Left renal cortex interstitium (tissue), 4 donors: Measurements from ENCODE around the gene WNT8A. TPM values are rescaled to one million over a fixed set of nuclear protein-coding genes. Genes with fewer than 3 reads are reported as not detected.

Experiments used
- DNase-seq, 4 donors: peaks; one replicate each; pipeline ENCODE4 v3.0.0-alpha.2; 2013; ENCODE audit warnings: low read depth in 4 of 4, low spot score in 2 of 4, missing footprints in 1 of 4
- polyA plus RNA-seq, 4 donors: library from polyadenylated mRNA; unstranded; fragments of 120-200 nt; gene quantifications; one replicate each; pipeline ENCODE4 v1.2.1, GENCODE V29; 2013; ENCODE audit not compliant: insufficient read length in 4 of 4

The WNT8A gene
- polyA plus RNA-seq, 4 donors: 0.10 to 0.32 (median 0.21) TPM

DNA sequence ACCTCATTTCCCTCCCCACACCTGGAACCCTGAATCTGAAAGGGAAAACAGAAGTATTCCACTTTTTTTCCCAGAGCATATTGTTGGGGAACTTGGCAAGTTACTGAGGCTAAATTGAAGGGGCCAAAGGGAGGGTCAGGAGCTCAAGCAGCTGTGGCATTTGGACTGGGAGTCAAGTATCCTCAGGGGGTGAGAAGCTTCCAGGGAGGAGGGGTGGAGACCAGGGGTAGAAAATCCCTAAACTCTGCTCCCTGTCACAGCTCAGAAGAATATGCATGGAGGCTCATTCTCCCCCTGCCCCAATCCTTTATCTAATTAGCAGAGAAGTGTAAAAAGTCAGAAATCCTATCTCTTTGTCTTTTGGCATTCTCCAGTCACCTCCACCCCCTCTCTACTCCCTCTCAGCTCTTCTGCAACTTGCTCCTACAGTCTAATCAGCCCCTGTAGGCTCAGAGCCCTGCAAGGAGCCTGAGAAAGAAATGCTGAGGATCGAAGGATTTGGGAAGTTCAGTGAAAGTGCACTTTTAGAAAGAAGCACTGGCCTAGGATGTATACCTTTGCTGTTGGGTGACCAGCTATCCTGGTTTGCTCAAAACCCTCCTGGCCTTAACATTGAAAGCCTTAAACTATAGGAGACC is 5.7 kb upstream of the WNT8A start:
- DNase-seq: no peak

- DNase-seq: no peak
These were observed 1.8 kb upstream of the WNT8A start for GRCh38 chr5:138082033-138082432.

- no peak for DNase-seq
These were observed 7.9 kb downstream of the WNT8A start for GRCh38 chr5:138091685-138092084.

DNA sequence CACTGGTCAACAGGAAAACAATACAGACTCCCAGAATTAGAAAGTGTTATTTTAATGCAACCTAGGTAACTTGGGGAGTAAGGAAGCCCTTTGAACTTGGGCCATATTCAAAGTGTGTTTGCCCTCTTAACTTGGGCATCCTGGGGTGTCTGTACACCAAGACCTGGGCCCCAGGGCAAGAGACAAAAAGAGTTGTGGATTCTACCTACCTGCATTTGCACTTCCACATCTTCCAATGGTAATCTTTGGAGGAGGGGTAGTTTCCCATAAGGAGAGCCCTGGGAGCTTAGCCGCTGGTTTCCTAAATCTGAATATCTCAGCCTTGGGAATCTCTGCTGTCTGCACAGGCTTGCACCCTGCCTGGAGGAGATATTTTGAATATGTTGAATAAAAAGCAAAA is 8.5 kb downstream of the WNT8A start:
- DNase-seq: no peak

GRCh38 chr5:138093036-138093435 is 9.2 kb downstream of the WNT8A start:
- DNase-seq: no peak

- DNase-seq: no peak
These were observed 11.5 kb downstream of the WNT8A start for GRCh38 chr5:138095100-138095907.

GRCh38 chr5:138096363-138096762 is 12.5 kb downstream of the WNT8A start:
- DNase-seq: no peak

DNA sequence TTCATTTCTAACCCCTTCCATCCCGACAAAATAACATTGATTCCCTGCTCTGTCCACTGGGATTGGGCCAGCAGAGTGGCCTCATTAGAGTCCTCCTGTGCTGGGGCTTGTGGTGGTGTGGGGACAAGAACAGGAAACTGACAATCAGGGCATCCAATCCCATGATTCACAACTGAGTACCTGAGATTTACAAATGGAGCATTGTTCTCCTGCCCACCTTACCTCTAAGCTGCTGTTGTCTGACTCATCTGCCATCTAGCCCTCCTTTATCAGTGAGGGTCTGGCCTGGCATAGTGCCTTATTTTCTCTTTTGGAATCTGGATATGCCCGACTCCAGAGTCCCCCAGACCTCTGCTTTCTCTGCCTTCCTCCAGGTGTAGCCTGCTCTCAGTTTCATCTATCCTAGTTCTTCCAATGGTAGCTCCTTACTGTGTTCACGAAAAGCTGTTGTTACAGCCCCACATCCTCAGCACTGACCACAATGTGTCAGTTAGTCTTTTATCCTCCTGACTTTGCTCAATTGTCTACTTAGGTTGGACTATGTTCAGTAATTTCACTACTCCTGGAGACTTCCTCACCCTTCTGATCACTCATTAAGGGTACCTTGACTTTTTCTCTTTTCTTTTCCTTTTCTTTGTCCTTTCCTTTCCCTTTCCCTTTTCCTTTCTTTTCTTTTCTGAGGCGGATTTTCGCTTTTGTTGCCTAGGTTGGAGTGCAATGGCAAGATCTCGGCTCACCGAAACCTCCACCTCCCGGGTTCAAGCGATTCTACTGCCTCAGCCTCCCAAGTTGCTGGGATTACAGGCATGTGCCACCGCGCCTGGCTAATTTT is 13.4 kb downstream of the WNT8A start:
- no peak for DNase-seq

DNA sequence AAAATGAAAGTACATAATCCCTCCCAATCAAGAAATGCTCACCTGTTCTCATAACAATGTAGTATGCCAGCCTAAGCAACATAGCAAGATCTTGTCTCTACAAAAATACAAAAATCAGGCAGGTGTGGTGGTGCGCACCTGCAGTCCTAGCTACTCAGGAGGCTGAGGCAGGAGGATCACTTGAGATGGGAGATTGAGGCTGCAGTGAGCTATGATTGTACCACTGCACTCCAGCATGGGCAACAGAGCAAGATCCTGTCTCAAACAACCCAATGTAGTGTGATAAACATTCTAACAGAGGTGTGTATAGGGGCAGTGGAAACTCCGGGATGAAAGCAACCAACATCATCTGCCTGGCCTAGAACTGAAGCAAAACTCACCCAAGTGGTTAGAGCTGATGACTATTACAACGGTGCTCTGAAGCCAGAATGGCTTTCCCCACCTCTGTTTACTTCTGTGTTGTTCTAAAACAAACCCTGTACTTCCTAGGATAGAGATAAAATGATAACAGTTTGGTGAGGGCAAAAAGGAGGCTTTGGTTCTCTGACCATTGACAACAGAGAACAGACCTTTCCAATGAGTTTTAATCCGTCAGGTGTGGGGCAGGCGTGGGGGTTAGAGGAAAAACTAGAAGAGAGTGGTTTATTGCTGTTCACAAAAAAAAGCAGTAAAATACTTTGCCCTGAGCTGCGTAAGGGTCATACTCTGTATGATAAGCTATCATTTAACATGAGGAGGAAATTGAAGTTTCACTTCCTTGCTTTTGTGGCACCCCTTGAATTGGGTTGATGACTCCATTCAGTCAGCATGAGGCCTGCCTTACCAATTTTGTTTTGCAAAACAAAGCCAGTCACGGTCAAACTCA is 18.9 kb downstream of the WNT8A start:
- DNase-seq: no peak

DNA sequence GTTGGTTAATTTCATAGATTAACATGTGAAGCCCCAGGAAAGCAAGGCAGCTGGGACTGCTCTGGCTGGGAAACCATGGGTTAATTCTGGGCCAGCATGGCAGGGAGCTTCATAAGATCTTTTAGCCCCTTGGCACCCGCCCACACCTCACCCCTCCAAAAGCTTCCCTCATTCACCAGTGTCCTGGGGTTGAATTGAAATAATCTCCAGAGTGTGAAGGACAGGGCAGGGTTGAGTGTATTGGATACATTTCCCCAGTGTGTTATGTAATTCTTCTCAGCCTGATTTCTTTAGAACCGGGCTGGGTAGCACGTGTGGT is 19.4 kb downstream of the WNT8A start:
- no peak for DNase-seq

DNA sequence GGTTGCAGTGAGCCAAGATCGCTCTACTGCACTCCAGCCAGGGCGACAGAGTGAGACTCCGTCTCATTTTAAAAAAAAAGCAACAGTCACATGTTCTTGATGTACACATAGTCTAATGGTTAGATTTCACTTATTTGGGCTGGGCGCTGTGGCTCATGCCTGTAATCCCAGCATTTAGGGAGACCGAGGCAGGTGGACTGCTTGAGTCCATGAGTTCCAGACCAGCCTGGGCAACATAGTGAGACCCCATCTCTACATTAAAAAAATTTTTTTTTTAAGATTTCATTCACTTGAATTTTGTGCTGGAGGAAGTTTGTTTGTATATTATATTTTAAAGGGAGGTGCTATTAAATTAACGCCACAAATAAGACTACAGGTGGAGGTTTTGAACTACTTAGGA is 21.9 kb downstream of the WNT8A start:
- no peak for DNase-seq

GRCh38 chr5:138107213-138107612 is 23.4 kb downstream of the WNT8A start:
- DNase-seq: no peak

- no peak for DNase-seq
These were observed 25.8 kb downstream of the WNT8A start for GRCh38 chr5:138109463-138110265.

DNA sequence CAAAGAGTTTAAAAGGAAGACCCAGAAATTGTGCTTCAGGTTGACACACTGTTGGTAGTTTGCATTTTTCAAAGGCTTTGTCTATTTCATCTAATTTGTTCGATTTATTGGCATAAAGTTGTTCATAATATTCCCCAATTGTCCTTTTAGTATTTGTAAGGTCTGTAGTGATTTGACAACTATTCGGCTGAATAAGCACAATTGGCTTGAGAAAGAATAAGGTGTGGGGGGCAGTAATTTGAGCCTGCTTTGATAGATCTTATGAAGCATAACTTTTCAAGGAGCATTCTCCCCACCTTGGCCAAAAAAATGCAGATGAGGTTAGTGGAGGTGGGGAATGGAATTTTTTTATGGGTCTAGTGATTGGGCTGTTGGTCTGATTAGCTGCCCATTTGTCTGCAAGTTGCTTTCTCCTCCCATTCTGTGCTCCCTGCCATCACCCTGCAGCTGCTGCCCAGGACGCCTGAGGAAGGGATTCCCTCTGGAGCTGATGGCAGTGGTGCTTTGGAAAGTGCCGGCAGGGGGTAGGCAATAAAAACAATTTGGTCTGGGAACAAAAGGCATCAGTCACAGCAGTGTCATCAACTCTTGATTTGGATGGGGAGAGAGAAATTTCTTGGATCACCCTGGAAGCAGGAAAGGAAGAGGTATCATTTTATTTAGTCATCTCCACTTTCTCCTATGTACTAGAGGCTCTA is 26.6 kb downstream of the WNT8A start:
- DNase-seq: no peak

DNA sequence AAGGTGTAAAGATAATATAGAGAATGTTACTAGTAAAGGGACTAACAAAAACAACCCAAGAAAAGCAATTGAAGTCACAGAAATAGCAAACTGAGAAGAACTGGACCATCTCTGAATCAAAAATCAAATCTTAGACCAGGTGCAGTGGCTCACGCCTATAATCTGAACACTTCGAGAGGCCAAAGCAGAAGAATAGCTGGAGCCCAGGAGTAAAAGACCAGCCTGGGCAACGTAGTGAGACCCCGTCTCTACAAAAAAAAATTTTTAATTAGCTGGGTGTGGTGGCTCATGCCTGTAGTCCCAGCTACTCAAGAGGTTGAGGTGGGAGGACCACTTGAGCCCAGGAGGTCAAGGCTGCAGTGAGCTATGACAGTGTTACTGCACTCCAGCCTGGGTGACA is 27.3 kb downstream of the WNT8A start:
- no peak for DNase-seq

GRCh38 chr5:138111937-138112336 is 28.1 kb downstream of the WNT8A start:
- DNase-seq: no peak

- no peak for DNase-seq
These were observed 31.4 kb downstream of the WNT8A start for GRCh38 chr5:138115254-138115653.

DNA sequence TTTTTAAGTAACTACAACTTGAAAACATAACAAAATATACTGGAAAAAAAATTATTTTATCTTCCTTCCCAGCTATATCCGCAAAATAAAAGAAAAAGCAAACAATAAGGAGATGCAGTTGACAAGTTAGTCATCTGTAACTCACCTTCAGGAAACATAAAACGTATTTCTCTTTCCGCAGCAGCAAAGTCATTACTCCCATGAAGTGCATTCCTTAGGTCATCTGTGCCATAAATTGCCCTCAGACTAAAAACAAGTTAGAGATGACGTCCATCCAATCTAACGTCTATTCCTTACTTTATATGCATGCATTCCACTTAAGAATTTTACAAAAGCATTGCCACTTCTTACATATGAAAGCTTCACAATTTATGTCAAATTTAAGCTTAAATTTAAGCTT is 44.5 kb downstream of the WNT8A start:
- no peak for DNase-seq

GRCh38 chr5:138129347-138129746 is 45.5 kb downstream of the WNT8A start:
- no peak for DNase-seq
